Lung (tissue), 12 donors: ENCODE data around the gene RALY. TPM values are rescaled to one million over a fixed set of nuclear protein-coding genes. Genes with fewer than 3 reads are reported as not detected.
A peak's percentile ranks its signal among the peaks of the same experiment; 100 is the strongest.

Source experiments
- ATAC-seq: fragments of 200-7000 bp; cut with Tn5 transposase; one replicate; pipeline ENCODE4 v1.9.1; 2020; ENCODE audit warnings: moderate number of reproducible peaks; ENCODE audit not compliant: insufficient read depth, low FRiP score
- DNase-seq, 3 donors: peaks; one replicate each; pipeline ENCODE4 v3.0.0-alpha.2; 2013 to 2017
- H3K27ac ChIP-seq, 2 donors: one replicate each; pipeline ENCODE4 v1.5.1; 2013; ENCODE audit warnings: mild to moderate bottlenecking in 2 of 2, moderate library complexity in 2 of 2, control low read depth in 1 of 2, inconsistent platforms in 1 of 2, low read depth in 1 of 2, low read length in 1 of 2
- H3K27me3 ChIP-seq, 3 donors: one replicate each; pipeline ENCODE4 v1.5.1; 2013; ENCODE audit warnings: low read length in 2 of 3; ENCODE audit not compliant: control insufficient read depth in 3 of 3, insufficient read depth in 3 of 3
- H3K36me3 ChIP-seq, 4 donors: one replicate each; pipeline ENCODE4 v1.5.1; 2013; ENCODE audit warnings: low read length in 4 of 4, mild to moderate bottlenecking in 1 of 4, moderate library complexity in 1 of 4; ENCODE audit not compliant: control insufficient read depth in 4 of 4, insufficient read depth in 4 of 4
- H3K4me1 ChIP-seq, 5 donors: one replicate each; pipeline ENCODE4 v1.5.1; 2013; ENCODE audit warnings: low read length in 5 of 5, mild to moderate bottlenecking in 2 of 5, moderate library complexity in 1 of 5; ENCODE audit not compliant: control insufficient read depth in 5 of 5, insufficient read depth in 5 of 5
- H3K4me3 ChIP-seq: one replicate; pipeline ENCODE4 v1.5.1; 2013; ENCODE audit warnings: mild to moderate bottlenecking, control low read depth, moderate library complexity
- H3K9ac ChIP-seq, 2 donors: one replicate each; pipeline ENCODE4 v1.5.1; 2013; ENCODE audit warnings: low read length in 2 of 2, control low read depth in 1 of 2; ENCODE audit not compliant: insufficient read depth in 1 of 2
- H3K9me3 ChIP-seq, 4 donors: one replicate each; pipeline ENCODE4 v1.5.1; 2013; ENCODE audit warnings: low read length in 3 of 4, mild to moderate bottlenecking in 1 of 4, moderate library complexity in 1 of 4; ENCODE audit not compliant: control insufficient read depth in 4 of 4, insufficient read depth in 3 of 4
- CTCF ChIP-seq: IDR thresholded peaks from 2 replicates; pipeline ENCODE4 v1.5.1; 2012; ENCODE audit warnings: mild to moderate bottlenecking; ENCODE audit errors: control extremely low read depth, extremely low read depth
- WGBS, 2 donors: extraction: QIAGEN DNeasy Blood & Tissue Kit; methylation state at CpG; one replicate each; pipeline ENCODE4 v1.1.7; 2013; 5-methylcytosine and 5-hydroxymethylcytosine counted together
- polyA plus RNA-seq, 2 donors: library from polyadenylated mRNA; stranded (reverse); fragments of 200-250 nt; gene quantifications; one replicate each; pipeline ENCODE4 v1.2.1, GENCODE V29; 2013
- total RNA-seq, 2 donors: library from RNA; depleted of rRNA in 1 of 2; stranded (reverse); fragments of >200 nt in 1 of 2; gene quantifications; one replicate each; pipeline ENCODE4 v1.2.1, GENCODE V29; 2014 to 2021
- donor health status: control.
- donor health status: control.
- donor health status: Bipolar disorder and iron deficiency.
- donor health status: healthy.
- donor health status: DM: yes; HTN: yes; CAD: no.

Gene RALY
- total and polyA plus RNA-seq, 4 donors: 135 to 157 (median 145) TPM

GRCh38 chr20:34045294-34045693 lies 51.6 kb downstream of the RALY start:
- DNase-seq (peak; percentile 25 to 71 (median 47)), ATAC-seq (no peak)
- H3K27me3 ChIP-seq: no peaks in the 10 kb centered on the region
- H3K9ac ChIP-seq: no peak overlapping the region
- no peak for TF ChIP-seq CTCF
- no peak overlapping the region for H3K27ac ChIP-seq
- H3K36me3 ChIP-seq: peaks cover 0 to 5% (median 0%) of the 10 kb centered on the region in 4 donors
- H3K4me3 ChIP-seq: no peak overlapping the region
- H3K9me3 ChIP-seq: no peaks in the 10 kb centered on the region
- WGBS, 2 donors: 10 to 18% methylated on average over 2 of the region's 2 CpGs
- H3K4me1 ChIP-seq: peaks cover 25 to 52% (median 42%) of the 10 kb centered on the region in 5 donors

GRCh38 chr20:34045930-34046725 lies 52.4 kb downstream of the RALY start:
- Histone ChIP-seq H3K27me3 (no peaks in the 10 kb centered on the region), H3K36me3 (peaks cover 0 to 5% (median 0%) of the 10 kb centered on the region in 4 donors), H3K27ac (peak overlapping the region in 1 of 2 donors; percentile 28), H3K4me1 (peaks cover 21 to 52% (median 43%) of the 10 kb centered on the region in 5 donors), H3K9me3 (no peaks in the 10 kb centered on the region), H3K9ac (no peak overlapping the region), H3K4me3 (no peak overlapping the region)
- no peak for DNase-seq
- no peak for ATAC-seq
- 81% methylated on average over 5 of the region's 5 CpGs for WGBS, 2 donors
- TF ChIP-seq CTCF: no peak

GRCh38 chr20:34047010-34047687 lies 53.4 kb downstream of the RALY start:
- Histone ChIP-seq H3K4me3 (no peak overlapping the region), H3K4me1 (peaks cover 21 to 51% (median 40%) of the 10 kb centered on the region in 5 donors), H3K9me3 (no peaks in the 10 kb centered on the region), H3K27me3 (no peaks in the 10 kb centered on the region), H3K36me3 (peaks cover 0 to 5% (median 0%) of the 10 kb centered on the region in 4 donors), H3K27ac (no peak overlapping the region), H3K9ac (no peak overlapping the region)
- DNase-seq: no peak
- 98 to 99% methylated on average over 7 of the region's 7 CpGs for WGBS, 2 donors
- TF ChIP-seq CTCF: no peak
- ATAC-seq: no peak
